ENCODE results near the gene TDRD7.

GRCh38 chr9:97514531-97514930, 102.6 kb downstream of the TDRD7 start:
- no peak for TF ChIP-seq POLR2A (IDR thresholded peaks at IDR 0.05; ENCODE audit: low read depth, low read length)
- TF ChIP-seq POLR2AphosphoS5 (IDR thresholded peaks at IDR 0.05; ENCODE audit: low read depth, low read length) = no peak
- no peak for TF ChIP-seq TAF1 (IDR thresholded peaks at IDR 0.05; ENCODE audit: borderline replicate concordance, low read depth, low read length)
